Middle frontal gyrus (tissue), 1 donor: Measurements from ENCODE around the gene CLRN3.

ENCODE experiments used
- DNase-seq: peaks from one replicate; pipeline ENCODE4 v3.0.0-alpha.2; 2015; ENCODE audit warnings: low spot score; ENCODE audit errors: extremely low spot score

CLRN3 gene

DNA sequence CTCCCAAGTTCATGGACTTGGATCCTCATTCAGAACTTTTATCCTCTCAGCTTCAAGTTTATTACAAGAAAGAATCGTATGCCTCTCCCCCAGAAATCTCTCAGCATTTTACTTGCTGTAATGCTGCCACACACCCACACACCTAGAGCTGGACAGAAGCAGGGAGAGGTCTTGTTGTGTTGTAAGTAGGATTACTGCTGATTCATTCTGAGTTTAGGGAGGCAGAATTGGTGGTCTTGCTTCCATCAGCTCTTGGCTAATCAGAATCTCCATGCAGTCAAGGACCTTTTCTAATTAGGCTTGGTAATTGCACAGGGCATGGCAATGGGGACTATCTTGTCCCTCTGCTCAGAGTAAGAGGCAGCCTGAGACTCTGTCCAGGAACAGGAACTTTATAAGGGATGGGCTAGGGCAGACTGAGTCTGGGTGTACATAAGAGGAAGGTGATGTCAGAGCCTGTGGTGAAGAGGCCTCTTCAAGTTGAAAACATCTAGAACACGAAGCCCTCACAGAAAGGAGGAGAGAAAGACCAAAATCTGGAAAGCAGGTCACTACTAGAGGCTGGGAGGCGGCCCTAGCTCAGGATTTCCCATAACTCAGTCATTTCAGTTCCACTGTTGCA is 7.1 kb upstream of the CLRN3 start:
- DNase-seq: no peak

DNA sequence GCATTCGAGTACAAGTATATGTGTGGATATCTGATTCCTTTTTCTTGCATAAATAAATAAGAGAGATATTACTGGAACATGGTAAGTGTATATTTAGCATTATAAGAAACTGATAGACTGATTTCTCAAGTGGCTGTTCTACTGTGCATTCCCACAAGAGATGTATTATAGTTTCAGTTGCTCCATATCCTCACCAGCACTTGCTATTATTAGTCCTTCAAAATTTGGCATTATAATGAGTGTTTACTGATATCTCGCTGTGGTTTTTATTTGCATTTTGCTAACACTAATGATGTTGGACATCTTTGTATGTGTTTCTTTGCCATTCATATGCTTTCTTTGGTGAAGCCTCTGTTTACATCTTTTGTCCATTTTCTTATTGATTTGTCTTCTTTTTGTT is 4.4 kb upstream of the CLRN3 start:
- DNase-seq: no peak

DNA sequence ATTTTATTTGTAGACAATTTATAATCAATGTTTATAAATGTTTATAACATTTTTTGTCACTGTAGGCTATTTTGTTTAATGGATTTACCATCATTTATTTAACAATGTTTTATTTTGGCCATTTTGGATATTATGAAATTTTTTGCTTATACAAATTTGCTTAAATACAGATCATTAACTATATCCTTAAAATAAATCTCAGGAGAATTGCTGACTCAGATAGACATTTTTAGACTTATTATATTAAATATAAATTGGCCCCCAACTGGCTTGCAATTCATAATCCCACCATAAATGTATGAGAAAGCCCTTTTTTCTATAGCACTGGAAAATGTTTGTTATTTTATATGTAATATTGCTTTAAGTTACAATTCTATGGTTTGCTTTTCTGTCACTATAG is 3.8 kb upstream of the CLRN3 start:
- no peak for DNase-seq

GRCh38 chr10:127894146-127894545 is 1.4 kb upstream of the CLRN3 start:
- no peak for DNase-seq

DNA sequence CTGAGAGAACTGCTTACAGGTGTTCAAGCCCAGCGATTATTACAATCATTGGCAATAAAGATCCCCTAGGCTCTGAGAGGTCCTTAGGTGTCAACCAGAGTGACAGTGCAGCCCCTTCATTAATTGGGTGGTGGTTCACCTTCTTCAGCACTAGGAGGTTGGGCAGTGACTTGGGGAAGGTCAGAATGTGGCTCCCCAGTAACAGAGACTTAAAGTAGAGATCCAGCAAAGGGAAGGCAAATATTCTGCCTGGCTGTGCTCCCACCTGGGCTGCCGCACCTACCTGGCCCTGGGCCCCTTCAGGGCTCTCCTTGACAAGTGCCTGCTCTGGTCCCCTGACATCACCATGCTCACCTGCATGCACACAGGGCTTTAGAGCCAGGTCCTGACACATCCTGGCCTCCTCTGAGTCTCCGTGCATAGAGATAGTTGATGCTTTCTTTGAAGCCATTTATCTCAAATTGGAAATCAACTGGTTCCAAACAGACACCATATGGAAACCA is 1.9 kb downstream of the CLRN3 start:
- no peak for DNase-seq

GRCh38 chr10:127890216-127890615 is 2.5 kb downstream of the CLRN3 start:
- no peak for DNase-seq

- DNase-seq: no peak
Measured at GRCh38 chr10:127889605-127890195, 3.0 kb downstream of the CLRN3 start.

DNA sequence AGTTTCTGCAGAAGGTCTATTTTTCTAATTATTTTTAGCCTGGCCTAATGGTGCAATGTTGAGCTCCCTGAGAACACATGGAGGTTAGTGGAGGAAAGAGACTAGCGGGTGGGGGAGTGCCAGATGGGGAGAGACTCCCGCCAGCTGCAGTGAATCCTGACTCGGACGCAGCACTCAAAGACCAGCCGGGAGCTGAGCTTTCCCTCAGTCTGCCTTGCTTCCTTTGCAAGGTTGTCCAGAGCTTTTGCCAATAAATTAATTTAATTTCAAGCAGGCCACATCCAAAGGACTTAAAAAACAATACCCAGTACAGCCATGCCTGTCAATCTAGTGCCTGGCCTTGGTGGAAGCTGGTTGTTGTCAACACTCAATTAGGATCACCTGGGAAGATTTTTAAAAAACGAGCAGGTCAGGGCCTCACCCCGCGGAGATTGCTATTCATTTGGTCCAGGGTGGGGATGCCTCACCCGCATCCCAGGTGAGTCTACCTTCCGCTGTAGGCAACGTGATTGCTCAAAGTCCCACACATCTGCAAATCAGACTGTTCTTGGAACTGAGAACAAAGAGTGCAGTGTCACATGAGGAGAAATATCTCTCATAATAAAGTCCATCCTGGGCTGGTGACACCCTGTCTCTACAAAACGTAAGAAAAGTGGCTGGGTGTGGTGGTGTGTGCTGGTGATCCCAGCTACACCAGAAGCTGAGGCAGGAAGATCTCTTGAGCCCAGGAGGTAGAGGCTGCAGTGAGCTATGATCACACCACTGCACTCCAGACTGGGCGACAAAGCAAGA is 4.0 kb downstream of the CLRN3 start:
- no peak for DNase-seq

DNA sequence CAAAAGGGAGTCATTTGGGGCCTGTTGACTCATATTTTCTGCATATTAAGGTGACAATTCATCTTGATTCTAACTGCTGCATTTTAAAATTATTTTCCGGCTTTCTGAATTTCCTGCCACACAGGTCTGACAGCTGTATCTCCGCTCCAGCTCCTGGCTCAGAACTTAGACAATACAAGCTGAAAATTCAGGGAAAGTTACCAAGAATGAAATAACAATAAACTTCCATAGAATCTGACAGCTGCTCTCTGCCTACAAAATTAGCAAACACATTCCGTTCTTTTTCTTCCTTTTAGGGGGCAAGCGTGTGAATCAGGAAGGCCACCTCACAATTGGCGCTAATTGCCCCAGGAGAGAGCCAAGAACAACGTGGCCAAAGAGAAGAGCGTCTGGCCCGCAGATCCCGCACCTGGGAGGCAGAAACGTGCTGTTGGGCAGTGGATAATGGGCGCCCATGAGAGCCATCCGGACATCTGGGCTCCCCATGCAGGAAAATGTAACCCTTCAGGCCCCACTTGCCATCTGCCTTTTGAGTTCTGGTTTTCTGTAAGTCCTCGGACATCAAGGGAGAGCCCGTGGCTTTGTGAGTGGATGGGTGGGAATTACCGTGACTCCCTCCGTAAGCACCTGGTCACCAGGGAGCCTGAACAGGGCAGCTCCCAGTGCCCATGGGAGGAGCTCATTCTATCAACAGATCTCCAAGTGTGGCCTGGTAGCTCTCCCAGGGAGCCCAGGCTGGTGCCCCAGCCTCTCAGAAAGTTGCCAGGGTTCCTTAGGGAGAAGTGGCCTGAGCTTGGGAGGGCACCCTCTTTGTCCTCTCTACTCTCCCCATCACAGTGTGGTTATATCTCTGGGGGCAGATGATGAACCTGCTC is 5.0 kb downstream of the CLRN3 start:
- no peak for DNase-seq

DNA sequence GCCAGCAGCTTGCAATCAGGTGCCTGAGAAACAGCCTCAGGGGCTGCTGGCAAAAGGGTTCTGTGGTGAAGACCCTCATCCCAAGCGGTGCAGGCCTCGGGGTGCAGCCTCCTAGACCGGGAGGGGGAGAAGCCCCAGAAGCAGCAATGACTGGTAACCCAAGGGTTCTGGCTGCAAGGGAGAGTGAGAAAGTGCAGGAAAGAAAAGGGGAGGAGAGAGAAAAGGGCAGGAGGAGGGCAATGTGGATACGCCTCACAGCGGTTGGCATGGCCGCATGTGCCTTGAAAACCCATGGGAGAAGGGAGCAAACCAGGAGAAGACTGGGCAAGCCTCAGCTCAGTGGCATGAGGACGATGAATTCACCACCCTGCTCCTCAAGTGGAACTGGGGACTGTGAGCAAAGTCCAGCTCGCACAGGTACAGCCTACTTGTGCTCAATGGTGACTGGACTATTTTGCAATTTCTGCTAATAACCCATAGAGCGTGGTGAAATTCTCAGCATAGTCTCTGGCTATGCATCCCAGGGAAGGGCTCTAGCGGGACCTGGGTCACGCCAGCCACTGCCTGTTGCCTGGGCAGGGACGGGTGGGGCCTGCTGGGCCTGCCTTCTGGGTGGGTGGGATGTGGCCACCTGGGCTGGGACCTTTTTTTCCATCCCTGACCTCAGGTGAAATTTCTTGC is 6.2 kb downstream of the CLRN3 start:
- no peak for DNase-seq

DNA sequence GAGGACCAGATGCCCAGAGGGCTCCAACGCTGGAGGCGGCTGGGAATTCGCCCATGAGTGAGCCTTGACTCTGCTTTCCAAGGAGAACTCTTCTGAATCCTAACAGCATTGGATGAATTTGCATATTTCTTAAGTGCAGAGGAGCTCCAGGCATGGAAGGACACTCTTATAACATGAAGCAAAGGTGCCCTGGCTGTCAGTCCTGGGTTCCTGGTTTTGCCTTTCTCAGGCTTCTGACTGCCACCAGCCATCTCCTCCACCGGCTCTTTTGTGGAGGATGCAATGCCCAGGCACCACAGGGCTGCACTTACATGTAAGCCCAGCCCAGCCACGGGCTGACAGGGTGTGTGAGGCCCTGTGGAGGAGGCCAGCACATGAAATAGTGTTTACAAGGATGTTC is 8.2 kb downstream of the CLRN3 start:
- DNase-seq: no peak

- no peak for DNase-seq
Measured at GRCh38 chr10:127883516-127883915, 9.2 kb downstream of the CLRN3 start.

DNA sequence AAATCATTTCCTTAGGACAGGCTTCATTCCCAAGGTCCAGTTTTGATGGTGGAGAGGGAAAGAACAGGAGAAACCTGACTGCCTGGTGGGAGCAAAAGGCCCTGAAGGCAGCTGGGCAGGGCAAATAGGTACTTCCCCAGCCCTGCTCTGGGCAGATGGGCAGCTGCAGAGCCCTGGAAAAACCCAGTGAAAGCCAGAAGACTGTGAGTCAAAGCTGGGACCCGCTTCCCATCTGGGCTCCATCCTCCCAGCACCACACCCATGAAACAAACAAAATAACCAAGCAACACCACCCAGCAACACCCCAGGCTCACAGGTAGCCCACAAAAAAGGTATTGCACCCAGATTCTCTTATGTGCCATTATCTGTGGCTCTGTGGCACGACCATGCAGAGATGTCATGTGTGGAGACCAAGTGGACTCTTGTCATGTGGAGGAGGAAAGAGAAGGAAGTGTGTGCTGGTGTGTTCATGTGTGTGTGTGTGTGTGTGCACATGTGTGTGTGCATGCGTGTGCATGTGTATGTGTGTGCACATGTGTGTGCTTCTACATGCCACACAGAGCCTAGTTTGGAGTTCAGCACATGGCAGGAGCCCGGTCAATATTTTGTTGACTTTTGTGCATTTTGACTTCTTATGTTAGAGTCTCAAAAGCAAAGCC is 9.8 kb downstream of the CLRN3 start:
- DNase-seq: no peak

- DNase-seq: no peak
Measured at GRCh38 chr10:127882391-127882790, 10.3 kb downstream of the CLRN3 start.

DNA sequence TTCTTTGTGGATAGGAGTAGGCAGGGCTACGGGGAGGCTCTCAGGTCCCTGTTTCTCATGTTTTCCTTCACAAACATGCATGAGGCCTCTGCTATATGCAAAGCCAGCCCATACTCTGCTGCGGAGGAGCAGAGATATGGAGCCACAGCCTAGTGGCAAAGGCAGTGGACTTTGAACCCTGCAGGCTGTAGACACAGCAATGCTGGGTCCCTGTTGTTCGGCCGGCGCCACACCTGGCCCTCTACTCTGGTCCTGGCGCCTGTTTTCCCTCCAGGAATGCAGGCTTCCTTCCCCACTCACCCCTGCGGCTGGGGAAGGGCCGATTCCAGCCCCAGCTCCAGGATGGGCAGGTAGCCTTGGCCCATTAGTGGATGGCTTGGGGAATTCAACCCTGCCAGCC is 11.5 kb downstream of the CLRN3 start:
- no peak for DNase-seq

DNA sequence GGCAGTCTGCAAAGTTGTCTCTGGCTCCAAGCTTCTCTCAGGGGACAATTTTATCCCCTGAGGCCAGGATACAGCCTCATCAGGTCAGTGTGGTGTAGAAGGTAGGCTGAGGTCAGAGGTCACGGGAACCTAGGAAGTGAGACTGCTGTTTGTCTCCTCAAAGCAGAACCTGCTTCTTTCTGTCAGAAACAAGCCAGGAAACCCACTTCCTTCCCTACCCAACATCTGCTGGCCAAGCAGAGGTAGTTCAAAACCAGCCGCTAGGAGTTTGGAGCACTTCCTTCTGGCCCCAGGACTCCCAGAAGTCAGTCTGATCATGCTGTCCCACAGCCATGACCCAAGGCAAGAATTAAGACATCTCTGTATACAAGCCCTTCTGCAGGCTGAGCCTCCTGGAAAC is 12.2 kb downstream of the CLRN3 start:
- no peak for DNase-seq

GRCh38 chr10:127878475-127879055 is 14.2 kb downstream of the CLRN3 start:
- no peak for DNase-seq

- no peak for DNase-seq
Measured at GRCh38 chr10:127877699-127878098, 15.0 kb downstream of the CLRN3 start.

DNA sequence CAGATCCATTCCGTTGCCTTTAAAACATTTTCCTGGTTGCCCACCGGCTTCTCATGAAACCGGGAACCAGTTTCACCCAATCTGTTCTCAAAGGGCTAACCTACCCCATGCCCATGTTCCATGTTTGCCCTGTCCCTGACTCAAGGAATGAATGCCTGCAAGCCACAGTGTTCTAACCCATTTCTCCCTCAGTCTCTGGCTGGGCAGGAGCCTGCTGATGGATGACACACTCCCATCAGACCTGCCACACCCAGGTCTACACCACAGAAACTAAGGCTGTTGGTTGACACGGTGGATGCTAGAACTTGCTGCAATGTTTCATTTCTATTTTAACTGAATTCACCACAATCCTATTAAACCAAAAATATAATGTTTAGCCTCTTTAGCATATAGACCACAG is 15.6 kb downstream of the CLRN3 start:
- no peak for DNase-seq

DNA sequence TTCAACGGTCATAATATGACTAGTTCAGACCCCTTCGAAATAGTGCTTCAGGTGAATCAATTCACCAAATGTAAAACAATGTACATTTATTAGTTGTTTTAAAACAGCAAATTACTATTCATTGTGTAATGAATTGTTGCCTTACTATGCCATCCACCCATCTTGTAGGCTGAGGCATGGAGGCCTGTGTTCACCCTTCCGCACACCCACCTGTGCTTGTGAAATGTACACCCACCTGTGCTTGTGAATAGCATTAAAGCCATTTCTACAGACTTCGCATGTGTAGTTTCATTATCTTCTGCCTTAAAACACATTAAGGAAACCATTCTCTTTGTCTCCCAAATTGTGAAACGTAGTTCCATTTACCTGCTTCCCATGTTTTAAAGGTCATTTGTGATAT is 16.8 kb downstream of the CLRN3 start:
- DNase-seq: no peak
